HG02678 (cell line): Measurements from ENCODE around the gene KCTD16.

Experiments
- ATAC-seq: cut with Tn5 transposase; IDR thresholded peaks from one replicate; pipeline ENCODE4 v1.9.1; 2021; ENCODE audit warnings: mild to moderate bottlenecking, moderate library complexity; ENCODE audit not compliant: unreplicated experiment

KCTD16 gene

GRCh38 chr5:144504929-144505577, 334.4 kb downstream of the KCTD16 start:
- no peak for ATAC-seq

GRCh38 chr5:144510845-144511579, 340.3 kb downstream of the KCTD16 start:
- ATAC-seq, result no peak

GRCh38 chr5:144511580-144512072, 341.0 kb downstream of the KCTD16 start:
- no peak for ATAC-seq

GRCh38 chr5:144522698-144523097, 352.0 kb downstream of the KCTD16 start:
- ATAC-seq, result no peak

GRCh38 chr5:144525000-144525399, 354.3 kb downstream of the KCTD16 start:
- no peak for ATAC-seq

- no peak for ATAC-seq
These were observed 360.5 kb downstream of the KCTD16 start for GRCh38 chr5:144531188-144531587.
